VCaP (cell line): ENCODE results near the gene PRR19.

Experiments used
- H3K27ac ChIP-seq: fragments of 450-650 bp; 2 replicates; pipeline ENCODE4 v1.5.1; 2017
- CTCF ChIP-seq: fragments of 450-650 bp; conservative IDR thresholded peaks from 2 replicates; pipeline ENCODE4 v1.5.1; 2017; ENCODE audit warnings: mild to moderate bottlenecking, moderate library complexity

The PRR19 gene

GRCh38 chr19:42295831-42296525 lies 6.0 kb upstream of the PRR19 start:
- no peak overlapping the region for H3K27ac ChIP-seq

GRCh38 chr19:42297039-42297438 lies 4.9 kb upstream of the PRR19 start:
- H3K27ac ChIP-seq: no peak overlapping the region
- TF ChIP-seq CTCF: no peak

More at GRCh38 chr19:42295831-42296525, 6.0 kb upstream of the PRR19 start:
- TF ChIP-seq CTCF: peak; percentile 97

- peak overlapping the region; percentile 85 for H3K27ac ChIP-seq
- TF ChIP-seq CTCF: no peak
These were observed 1.2 kb downstream of the PRR19 start for GRCh38 chr19:42303101-42303464.

GRCh38 chr19:42303876-42304275 lies 1.9 kb downstream of the PRR19 start:
- H3K27ac ChIP-seq: peak overlapping the region; percentile 85; the same call in 1 of the 2 replicates
- TF ChIP-seq CTCF: no peak

- H3K27ac ChIP-seq: no peak overlapping the region
- no peak for TF ChIP-seq CTCF
These were observed 4.7 kb downstream of the PRR19 start for GRCh38 chr19:42306646-42307045.

GRCh38 chr19:42309686-42310085 lies 7.8 kb downstream of the PRR19 start:
- no peak for TF ChIP-seq CTCF
- H3K27ac ChIP-seq: no peak overlapping the region

GRCh38 chr19:42311657-42312056 lies 9.7 kb downstream of the PRR19 start:
- no peak for TF ChIP-seq CTCF
- H3K27ac ChIP-seq: no peak overlapping the region
